ENCODE data around the gene SLC35F3.

GRCh38 chr1:233959102-233959501 lies 54.6 kb downstream of the SLC35F3 start:
- TF ChIP-seq CTCF (IDR thresholded peaks at IDR 0.05) (no peak), POLR2A (IDR thresholded peaks at IDR 0.05) (no peak), EP300 (IDR thresholded peaks at IDR 0.05) (no peak)

Measured in ovary (tissue), 3 donors.